Measurements from ENCODE around the gene FGF3. TPM values are rescaled to one million over a fixed set of nuclear protein-coding genes. Genes with fewer than 3 reads are reported as not detected.

Gene FGF3
- polyA plus RNA-seq, 1 donor (not counting 4 experiments of a cell fraction or from before 2014, with no cell fraction given) = not detected

DNA sequence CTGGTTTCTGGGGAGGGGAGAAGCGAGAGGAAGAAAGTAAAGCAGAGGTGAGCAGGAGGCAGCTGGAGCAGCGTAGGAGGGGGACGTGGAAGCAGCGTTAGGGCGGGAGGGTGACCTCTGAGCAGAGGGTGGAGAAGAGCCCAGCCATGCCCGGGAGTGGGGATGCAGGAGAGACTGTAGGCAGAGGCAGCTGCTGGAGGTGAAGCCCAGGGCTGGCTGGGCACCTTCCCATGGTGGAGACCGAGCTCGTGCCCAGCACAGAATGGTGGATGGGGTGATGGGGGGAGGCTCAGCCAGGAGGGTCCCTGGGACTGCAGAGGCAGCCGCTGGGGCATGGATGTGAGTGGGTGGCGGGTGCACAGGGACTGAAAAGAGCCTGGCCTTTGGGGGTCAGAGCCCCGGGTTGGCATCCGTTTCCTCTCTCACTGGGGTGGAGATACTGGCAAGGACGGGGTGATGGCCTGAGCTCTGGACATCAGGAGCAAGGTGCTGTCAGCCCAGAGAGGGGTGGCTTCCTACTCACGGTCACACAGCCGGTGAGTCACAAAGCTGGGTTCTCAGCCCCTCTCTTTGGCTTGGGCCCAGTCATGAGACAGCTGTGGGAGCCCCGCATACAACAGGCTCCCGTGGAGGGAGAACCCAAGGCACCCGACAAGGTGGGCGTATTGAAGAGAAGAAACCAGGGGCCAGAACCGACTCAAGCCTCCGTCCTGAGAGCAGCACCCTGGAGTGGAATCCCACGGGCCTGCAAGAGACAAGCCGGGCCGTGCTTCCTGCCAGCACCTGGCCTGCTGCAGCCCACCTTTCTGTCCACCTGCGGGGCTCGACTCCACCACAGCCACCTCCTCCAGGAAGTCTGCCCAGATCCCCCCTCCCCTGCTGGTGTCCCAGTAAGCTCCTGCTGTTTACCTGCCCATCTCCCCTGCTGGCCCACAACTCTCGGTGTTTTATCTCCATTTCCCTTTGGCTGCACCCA, 45.8 kb upstream of the FGF3 start:
- FAIRE-seq = no peak
- H3K27ac ChIP-seq (ENCODE audit: control insufficient read depth, insufficient read depth, low read length) = no peak overlapping the region
- TF ChIP-seq CTCF (optimal IDR thresholded peaks at IDR 0.05 in 1 of 3, IDR thresholded peaks at IDR 0.05 in 1 of 3, conservative IDR thresholded peaks at IDR 0.05 in 1 of 3; ENCODE audit: extremely low read depth in 1 of 3, insufficient read depth in 2 of 3, low read length in 3 of 3) = no peak
- TF ChIP-seq EZH2 (IDR thresholded peaks at IDR 0.05; ENCODE audit: low read length) = no peak
- H3K4me2 ChIP-seq (ENCODE audit: control insufficient read depth, extremely low read depth, insufficient read depth, low read depth, low read length) = no peak overlapping the region
- dilution Hi-C loops (cut with MboI; ENCODE audit: extremely low pct_ligation_motif_present, low sequenced_read_pairs) = no loop called here
- peaks cover 22% of the 10 kb centered on the region for H3K27me3 ChIP-seq (ENCODE audit: control insufficient read depth, extremely low read depth, insufficient read depth, low read length)
- DNase-seq (ENCODE audit: low read depth, low spot score) = no peak
- H3K9me1 ChIP-seq (ENCODE audit: control insufficient read depth, extremely low read depth, insufficient read depth, low read length) = no peaks in the 10 kb centered on the region
- H4K20me1 ChIP-seq (ENCODE audit: control insufficient read depth, extremely low read depth, insufficient read depth, low read length) = no peaks in the 10 kb centered on the region
- H3K79me2 ChIP-seq (ENCODE audit: control insufficient read depth, insufficient read depth, low read length) = no peaks in the 10 kb centered on the region
- no peaks in the 10 kb centered on the region for H3K4me1 ChIP-seq (ENCODE audit: control insufficient read depth, extremely low read depth, insufficient read depth, low read length)
- H3K9me3 ChIP-seq (ENCODE audit: control insufficient read depth, low read depth, low read length) = no peaks in the 10 kb centered on the region
- H3K9ac ChIP-seq (ENCODE audit: control insufficient read depth, extremely low read depth, insufficient read depth, low read length) = no peak overlapping the region
- no peak overlapping the region for H2AFZ ChIP-seq (ENCODE audit: control insufficient read depth, low read length)
- no peaks in the 10 kb centered on the region for H3K36me3 ChIP-seq (ENCODE audit: control insufficient read depth in 2 of 2, extremely low read depth in 1 of 2, insufficient read depth in 2 of 2, low read length in 2 of 2)
- H3K4me3 ChIP-seq (ENCODE audit: control insufficient read depth in 2 of 3, extremely low read depth in 1 of 3, insufficient read depth in 2 of 3, low read depth in 1 of 3, low read length in 3 of 3) = no peak overlapping the region

DNA sequence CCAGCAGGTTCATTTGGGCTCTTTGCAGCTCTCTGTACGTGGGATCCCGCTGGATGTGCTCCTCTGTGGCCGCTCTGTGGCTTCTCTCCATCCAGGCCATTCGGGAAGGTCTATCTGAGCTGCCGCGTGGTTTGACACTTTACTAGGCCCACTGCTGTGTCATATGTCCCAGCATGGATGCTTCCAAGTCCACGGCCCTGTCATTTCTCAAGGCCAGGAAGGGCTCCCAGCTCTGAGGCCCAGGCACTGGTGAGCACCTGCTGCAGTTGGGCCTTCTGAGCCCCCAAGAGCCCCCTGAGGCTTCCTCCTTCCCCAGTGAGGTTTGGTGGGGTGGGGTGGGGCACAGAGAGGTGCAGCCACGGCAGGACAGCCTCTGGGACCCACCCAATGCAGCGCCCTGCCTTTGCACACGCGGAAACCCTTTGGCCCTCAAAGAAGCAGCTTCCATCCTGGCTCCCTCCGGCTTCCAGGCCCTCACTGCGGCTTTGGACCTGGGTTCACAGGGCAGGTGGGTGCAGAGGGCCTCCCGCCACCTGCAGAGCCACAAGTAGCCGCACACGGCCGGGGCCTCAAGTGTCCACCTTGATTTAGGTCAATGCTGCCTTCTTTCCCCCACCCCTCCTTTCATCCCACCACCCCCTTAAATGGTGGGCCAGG, 44.5 kb upstream of the FGF3 start:
- H3K79me2 ChIP-seq (ENCODE audit: control insufficient read depth, insufficient read depth, low read length) = no peaks in the 10 kb centered on the region
- no peak for TF ChIP-seq CTCF (optimal IDR thresholded peaks at IDR 0.05 in 1 of 3, IDR thresholded peaks at IDR 0.05 in 1 of 3, conservative IDR thresholded peaks at IDR 0.05 in 1 of 3; ENCODE audit: extremely low read depth in 1 of 3, insufficient read depth in 2 of 3, low read length in 3 of 3)
- TF ChIP-seq EZH2 (IDR thresholded peaks at IDR 0.05; ENCODE audit: low read length) = no peak
- dilution Hi-C loops (cut with MboI; ENCODE audit: extremely low pct_ligation_motif_present, low sequenced_read_pairs) = no loop called here
- H3K27me3 ChIP-seq (ENCODE audit: control insufficient read depth, extremely low read depth, insufficient read depth, low read length) = peaks cover 17% of the 10 kb centered on the region
- H3K4me3 ChIP-seq (ENCODE audit: control insufficient read depth in 2 of 3, extremely low read depth in 1 of 3, insufficient read depth in 2 of 3, low read depth in 1 of 3, low read length in 3 of 3) = no peak overlapping the region
- no peaks in the 10 kb centered on the region for H4K20me1 ChIP-seq (ENCODE audit: control insufficient read depth, extremely low read depth, insufficient read depth, low read length)
- no peaks in the 10 kb centered on the region for H3K36me3 ChIP-seq (ENCODE audit: control insufficient read depth in 2 of 2, extremely low read depth in 1 of 2, insufficient read depth in 2 of 2, low read length in 2 of 2)
- no peak for DNase-seq (ENCODE audit: low read depth, low spot score)
- no peaks in the 10 kb centered on the region for H3K4me1 ChIP-seq (ENCODE audit: control insufficient read depth, extremely low read depth, insufficient read depth, low read length)
- no peak overlapping the region for H2AFZ ChIP-seq (ENCODE audit: control insufficient read depth, low read length)
- FAIRE-seq = no peak
- H3K4me2 ChIP-seq (ENCODE audit: control insufficient read depth, extremely low read depth, insufficient read depth, low read depth, low read length) = no peak overlapping the region
- H3K9me1 ChIP-seq (ENCODE audit: control insufficient read depth, extremely low read depth, insufficient read depth, low read length) = no peaks in the 10 kb centered on the region
- H3K9me3 ChIP-seq (ENCODE audit: control insufficient read depth, low read depth, low read length) = no peaks in the 10 kb centered on the region
- no peak overlapping the region for H3K27ac ChIP-seq (ENCODE audit: control insufficient read depth, insufficient read depth, low read length)
- H3K9ac ChIP-seq (ENCODE audit: control insufficient read depth, extremely low read depth, insufficient read depth, low read length) = no peak overlapping the region
